RWPE1 (cell line): Measurements from ENCODE around the gene EYA2.

Source experiments
- CTCF ChIA-PET: fragments of 350-600 bp; sonication (Branson Sonifier 250); formaldehyde crosslinking; extraction: SDS; loops from one replicate; lab custom pipeline; 2021; lab: Yijun Ruan, JAX
- POLR2A ChIA-PET: fragments of 400-600 bp; formaldehyde crosslinking; extraction: SDS; loops from one replicate; lab custom pipeline; 2020; ENCODE audit warnings: antibody characterized with exemption; ENCODE audit not compliant: low non-redundant PET; lab: Yijun Ruan, JAX
- DNase-seq: peaks from one replicate; pipeline ENCODE4 v3.0.0; 2012; ENCODE audit warnings: low spot score
- H3K27ac ChIP-seq: fragments of 450-650 bp; 2 replicates; pipeline ENCODE4 v1.5.1; 2017
- CTCF ChIP-seq: fragments of 450-650 bp; conservative IDR thresholded peaks from 2 replicates; pipeline ENCODE4 v1.5.1; 2017; ENCODE audit warnings: low read depth, mild to moderate bottlenecking

Gene EYA2

GRCh38 chr20:47224300-47224791, 329.7 kb downstream of the EYA2 start:
- no peak for TF ChIP-seq CTCF
- H3K27ac ChIP-seq = peak overlapping the region; percentile 37
- CTCF ChIA-PET = interaction anchor here (0.6 to 1.3 kb wide), 4 partner anchors 21 to 51 kb away, joined by 3 to 4 read pairs (median 4); no protein-coding TSS in a partner anchor
- POLR2A ChIA-PET = no interaction called here
- DNase-seq = no peak

GRCh38 chr20:47224857-47225256, 330.2 kb downstream of the EYA2 start:
- TF ChIP-seq CTCF = no peak
- POLR2A ChIA-PET = no interaction called here
- no peak for DNase-seq
- peak overlapping the region; percentile 29; the same call in 1 of the 2 replicates for H3K27ac ChIP-seq
- CTCF ChIA-PET = interaction anchor here (0.6 to 1.3 kb wide), 3 partner anchors 48 to 251 kb away, joined by 3 to 4 read pairs (median 3); no protein-coding TSS in a partner anchor

GRCh38 chr20:47225458-47225857, 330.8 kb downstream of the EYA2 start:
- peak overlapping the region; percentile 46 for H3K27ac ChIP-seq
- POLR2A ChIA-PET = interaction anchor here (0.6 kb wide), 1 partner anchor 276 kb away, joined by 3 read pairs; no protein-coding TSS in a partner anchor
- no peak for DNase-seq
- TF ChIP-seq CTCF = no peak
- CTCF ChIA-PET = interaction anchor here (0.5 to 1.6 kb wide), 4 partner anchors 27 to 461 kb away, joined by 3 to 4 read pairs (median 3); no protein-coding TSS in a partner anchor

GRCh38 chr20:47227119-47227518, 332.5 kb downstream of the EYA2 start:
- ChIA-PET POLR2A (interaction anchor here (0.6 kb wide), 1 partner anchor 43 kb away, joined by 3 read pairs; no protein-coding TSS in a partner anchor), CTCF (interaction anchor here (0.6 to 1.6 kb wide), 3 partner anchors 31 to 157 kb away, joined by 3 to 5 read pairs (median 4); no protein-coding TSS in a partner anchor)
- no peak for DNase-seq
- peak overlapping the region; percentile 46 for H3K27ac ChIP-seq
- no peak for TF ChIP-seq CTCF

- CTCF ChIA-PET = interaction anchor here (0.6 kb wide), 1 partner anchor 31 kb away, joined by 5 read pairs; no protein-coding TSS in a partner anchor
- no peak for DNase-seq
- peak overlapping the region; percentile 11; the same call in 1 of the 2 replicates for H3K27ac ChIP-seq
- no peak for TF ChIP-seq CTCF
- POLR2A ChIA-PET = no interaction called here
Observed at GRCh38 chr20:47227576-47227975, 332.9 kb downstream of the EYA2 start.

- ChIA-PET CTCF (interaction anchor here (0.6 to 2.4 kb wide), 3 partner anchors 14 to 156 kb away, joined by 3 to 14 read pairs (median 5); no protein-coding TSS in a partner anchor), POLR2A (interaction anchor here (0.8 kb wide), 1 partner anchor 7 kb away, joined by 5 read pairs; no protein-coding TSS in a partner anchor)
- no peak overlapping the region for H3K27ac ChIP-seq
- no peak for DNase-seq
- TF ChIP-seq CTCF = no peak
Observed at GRCh38 chr20:47228654-47229053, 334.0 kb downstream of the EYA2 start.
